Measurements from ENCODE around the gene PEF1. TPM values are rescaled to one million over a fixed set of nuclear protein-coding genes. Genes with fewer than 3 reads are reported as not detected.

Gene PEF1
- total RNA-seq, 1 experiment from 2014 or later = 40.3 TPM

DNA sequence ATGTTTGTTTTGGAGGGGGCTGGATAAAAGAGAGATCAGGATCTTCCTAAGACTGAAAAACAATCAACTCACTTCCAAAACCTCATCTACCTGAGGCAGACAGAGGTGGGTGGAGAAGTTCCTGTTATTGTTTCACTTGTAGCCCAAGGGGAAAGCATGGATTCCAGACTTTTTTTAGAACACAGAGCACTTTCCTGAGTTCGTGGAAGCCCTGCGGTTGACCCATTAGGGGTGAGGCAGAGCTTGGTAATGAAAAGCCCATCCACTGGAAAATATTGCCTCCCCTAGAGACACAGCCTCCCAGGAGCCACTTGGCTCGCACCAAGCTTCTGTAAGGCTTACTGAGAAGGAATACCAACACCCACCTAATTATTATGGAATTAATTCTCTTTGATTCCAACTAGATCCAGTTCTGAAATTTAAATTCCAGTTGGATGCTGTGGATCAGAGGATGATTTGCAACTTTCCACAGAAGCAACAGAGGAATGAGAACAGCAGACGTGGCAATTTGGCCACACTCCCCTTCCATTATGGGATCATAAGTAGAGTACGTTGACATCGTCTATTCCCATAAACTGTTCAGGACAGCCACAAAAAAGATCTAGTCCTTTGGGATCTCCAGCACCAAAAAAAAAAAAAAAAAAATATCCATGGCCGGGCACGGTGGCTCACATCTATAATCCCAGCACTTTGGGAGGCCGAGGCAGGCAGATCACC is 4.1 kb upstream of the PEF1 start:
- H3K27me3 ChIP-seq (ENCODE audit: insufficient read depth, low read length) = no peaks in the 10 kb centered on the region
- H3K4me3 Mint-ChIP-seq = no peak overlapping the region

More for the DNA sequence above, 4.1 kb upstream of the PEF1 start:
- Histone ChIP-seq H3K9me3 (ENCODE audit: control insufficient read depth, low read depth, low read length) (no peaks in the 10 kb centered on the region), H2AK5ac (ENCODE audit: insufficient read length, low read length) (no peak overlapping the region), H2BK12ac (ENCODE audit: insufficient read length, low read depth, low read length) (no peak overlapping the region), H3K79me1 (ENCODE audit: insufficient read depth, low read depth, low read length, poor library complexity, severe bottlenecking) (no peaks in the 10 kb centered on the region), H3K79me2 (ENCODE audit: insufficient read depth, low read length) (peaks cover 2% of the 10 kb centered on the region; the same call in 1 of the 2 replicates), H3K4me1 (ENCODE audit: insufficient read depth, low read length) (no peaks in the 10 kb centered on the region; the same call in 1 of the 2 replicates), H3K56ac (ENCODE audit: insufficient read length, low read depth, low read length) (no peak overlapping the region), H3K14ac (ENCODE audit: insufficient read depth, low read length) (no peak overlapping the region), H3K23ac (ENCODE audit: insufficient read length, low read depth, low read length) (no peak overlapping the region), H2BK15ac (ENCODE audit: low read depth, low read length) (no peak overlapping the region), H4K5ac (ENCODE audit: insufficient read length, low read depth, low read length) (no peak overlapping the region), H3K27ac (ENCODE audit: insufficient read length, low read depth, low read length) (no peak overlapping the region), H2BK5ac (ENCODE audit: insufficient read length, low read length) (no peak overlapping the region), H4K8ac (replicated peaks; ENCODE audit: insufficient read length, low read depth, low read length) (no peak overlapping the region), H3K9ac (ENCODE audit: extremely low read depth, insufficient read length, low read length) (no peak overlapping the region), H4K91ac (ENCODE audit: insufficient read length, low read depth, low read length) (no peak overlapping the region), H3K23me2 (ENCODE audit: insufficient read length, low read depth, low read length, poor library complexity, severe bottlenecking) (peaks cover 4% of the 10 kb centered on the region), H2BK20ac (ENCODE audit: low read depth, low read length, poor library complexity, severe bottlenecking) (no peak overlapping the region), H3K4me2 (ENCODE audit: insufficient read depth, insufficient read length, low read length) (no peak overlapping the region), H2BK120ac (ENCODE audit: low read depth, low read length, poor library complexity, severe bottlenecking) (no peak overlapping the region), H3K4ac (ENCODE audit: low read depth, low read length) (no peak overlapping the region), H3K18ac (ENCODE audit: insufficient read length, low read depth, low read length) (no peak overlapping the region), H2AFZ (ENCODE audit: low read length) (no peak overlapping the region), H4K20me1 (ENCODE audit: control insufficient read depth, insufficient read depth, insufficient read length) (no peaks in the 10 kb centered on the region), H3T11ph (ENCODE audit: low read length) (no peak overlapping the region)
- H3K9me3 Mint-ChIP-seq = no peaks in the 10 kb centered on the region
- H3K27me3 Mint-ChIP-seq (ENCODE audit: low read depth) = peaks cover 5% of the 10 kb centered on the region
- no peaks in the 10 kb centered on the region for H3K36me3 Mint-ChIP-seq (ENCODE audit: insufficient read depth in 1 of 3, low read depth in 3 of 3)
- no peak for DNase-seq
- peaks cover 9 to 10% of the 10 kb centered on the region in 2 experiments for H3K4me1 Mint-ChIP-seq
- no peak overlapping the region for H3K27ac Mint-ChIP-seq
- TF ChIP-seq, protein P1, sequence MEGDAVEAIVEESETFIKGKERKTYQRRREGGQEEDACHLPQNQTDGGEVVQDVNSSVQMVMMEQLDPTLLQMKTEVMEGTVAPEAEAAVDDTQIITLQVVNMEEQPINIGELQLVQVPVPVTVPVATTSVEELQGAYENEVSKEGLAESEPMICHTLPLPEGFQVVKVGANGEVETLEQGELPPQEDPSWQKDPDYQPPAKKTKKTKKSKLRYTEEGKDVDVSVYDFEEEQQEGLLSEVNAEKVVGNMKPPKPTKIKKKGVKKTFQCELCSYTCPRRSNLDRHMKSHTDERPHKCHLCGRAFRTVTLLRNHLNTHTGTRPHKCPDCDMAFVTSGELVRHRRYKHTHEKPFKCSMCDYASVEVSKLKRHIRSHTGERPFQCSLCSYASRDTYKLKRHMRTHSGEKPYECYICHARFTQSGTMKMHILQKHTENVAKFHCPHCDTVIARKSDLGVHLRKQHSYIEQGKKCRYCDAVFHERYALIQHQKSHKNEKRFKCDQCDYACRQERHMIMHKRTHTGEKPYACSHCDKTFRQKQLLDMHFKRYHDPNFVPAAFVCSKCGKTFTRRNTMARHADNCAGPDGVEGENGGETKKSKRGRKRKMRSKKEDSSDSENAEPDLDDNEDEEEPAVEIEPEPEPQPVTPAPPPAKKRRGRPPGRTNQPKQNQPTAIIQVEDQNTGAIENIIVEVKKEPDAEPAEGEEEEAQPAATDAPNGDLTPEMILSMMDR (conservative IDR thresholded peaks at IDR 0.05) = no peak
- WGBS (ENCODE audit: extremely low coverage, insufficient read length, low lambda C conversion rate) = no CpG with 5 or more reads among the region's 9 CpGs
